GM12891 (cell line): ENCODE data around the gene TAS1R1.

Experiments
- PAX5 ChIP-seq: IDR thresholded peaks from 2 replicates; pipeline ENCODE4 v1.6.1; 2011; ENCODE audit warnings: low read length, moderate library complexity, mild to moderate bottlenecking; ENCODE audit not compliant: insufficient read depth, severe bottlenecking
- POLR2A ChIP-seq: IDR thresholded peaks from 2 replicates; pipeline ENCODE4 v1.6.1; 2011; ENCODE audit warnings: low read depth, low read length, control low read depth
- POLR2AphosphoS5 ChIP-seq: IDR thresholded peaks from 2 replicates; pipeline ENCODE4 v1.6.1; 2011; ENCODE audit warnings: low read depth, low read length, control low read depth
- POU2F2 ChIP-seq: IDR thresholded peaks from 2 replicates; pipeline ENCODE4 v1.6.1; 2011; ENCODE audit warnings: low read depth, mild to moderate bottlenecking, control low read depth, low read length, moderate library complexity
- SPI1 ChIP-seq: IDR thresholded peaks from 2 replicates; pipeline ENCODE4 v1.6.1; 2011; ENCODE audit warnings: low read depth, low read length, control low read depth
- TAF1 ChIP-seq: IDR thresholded peaks from 2 replicates; pipeline ENCODE4 v1.6.1; 2011; ENCODE audit warnings: low read depth, low read length, control low read depth

- no peak for TF ChIP-seq POLR2AphosphoS5
- no peak for TF ChIP-seq POLR2A
- TF ChIP-seq TAF1 = no peak
- TF ChIP-seq SPI1 = no peak
- TF ChIP-seq POU2F2 = no peak
- no peak for TF ChIP-seq PAX5
These were observed 71.9 kb downstream of the TAS1R1 start for GRCh38 chr1:6627031-6627430.
